Activated naive CD4-positive, alpha-beta T cell treated with anti-CD3 and anti-CD28 coated beads, Interleukin-2, amount 10 ng/mL, durations not matched to agents 7 days and 5 days (primary cell): ENCODE measurements around the gene TMEM242.

Source experiments
- CTCF ChIA-PET: fragments of 350-600 bp; sonication (Branson Sonifier 250); formaldehyde crosslinking; loops from one replicate; lab custom pipeline; 2021; ENCODE audit warnings: antibody characterized with exemption; lab: Charles Lee
- DNase-seq: peaks from one replicate; pipeline ENCODE4 v3.0.0-alpha.2; 2020
- H3K27ac Mint-ChIP-seq: one replicate; pipeline ENCODE4 v1.8.0; 2021; ENCODE audit warnings: mild to moderate bottlenecking, moderate library complexity, mixed read lengths
- H3K27me3 Mint-ChIP-seq: one replicate; pipeline ENCODE4 v1.8.0; 2021; ENCODE audit warnings: mild to moderate bottlenecking, mixed read lengths
- H3K36me3 Mint-ChIP-seq: one replicate; pipeline ENCODE4 v1.8.0; 2021; ENCODE audit warnings: mixed read lengths
- H3K4me1 Mint-ChIP-seq: one replicate; pipeline ENCODE4 v1.8.0; 2021; ENCODE audit warnings: mixed read lengths
- H3K4me3 Mint-ChIP-seq: one replicate; pipeline ENCODE4 v1.8.0; 2021; ENCODE audit warnings: mild to moderate bottlenecking, moderate library complexity, mixed read lengths
- H3K9me3 Mint-ChIP-seq: one replicate; pipeline ENCODE4 v1.8.0; 2021; ENCODE audit warnings: mixed read lengths

TMEM242 gene

GRCh38 chr6:157333956-157334355 lies 10.6 kb upstream of the TMEM242 start:
- Mint-ChIP-seq H3K4me3 (no peak overlapping the region), H3K27me3 (peaks cover 67% of the 10 kb centered on the region), H3K27ac (no peak overlapping the region), H3K9me3 (no peaks in the 10 kb centered on the region), H3K36me3 (no peaks in the 10 kb centered on the region), H3K4me1 (no peaks in the 10 kb centered on the region)
- DNase-seq: no peak
- CTCF ChIA-PET: interaction anchor here (1.3 to 7.3 kb wide), 5 partner anchors 9 to 334 kb away, joined by 3 to 53 read pairs (median 7); partner anchors contain the start of gene TMEM242

GRCh38 chr6:157333537-157333936 lies 10.2 kb upstream of the TMEM242 start:
- H3K36me3 Mint-ChIP-seq: no peaks in the 10 kb centered on the region
- DNase-seq: no peak
- CTCF ChIA-PET: interaction anchor here (1.3 to 7.3 kb wide), 4 partner anchors 9 to 335 kb away, joined by 3 to 53 read pairs (median 22); partner anchors contain the start of gene TMEM242
- no peak overlapping the region for H3K27ac Mint-ChIP-seq
- no peaks in the 10 kb centered on the region for H3K9me3 Mint-ChIP-seq
- H3K4me3 Mint-ChIP-seq: no peak overlapping the region
- H3K27me3 Mint-ChIP-seq: peaks cover 65% of the 10 kb centered on the region
- H3K4me1 Mint-ChIP-seq: no peaks in the 10 kb centered on the region

GRCh38 chr6:157332813-157333212 lies 9.5 kb upstream of the TMEM242 start:
- H3K4me3 Mint-ChIP-seq: no peak overlapping the region
- no peak overlapping the region for H3K27ac Mint-ChIP-seq
- CTCF ChIA-PET: interaction anchor here (1.5 to 7.3 kb wide), 3 partner anchors 8 to 280 kb away, joined by 5 to 53 read pairs (median 39); partner anchors contain the start of gene TMEM242
- H3K27me3 Mint-ChIP-seq: peaks cover 63% of the 10 kb centered on the region
- H3K9me3 Mint-ChIP-seq: no peaks in the 10 kb centered on the region
- H3K36me3 Mint-ChIP-seq: no peaks in the 10 kb centered on the region
- no peak for DNase-seq
- no peaks in the 10 kb centered on the region for H3K4me1 Mint-ChIP-seq

GRCh38 chr6:157330831-157331230 lies 7.5 kb upstream of the TMEM242 start:
- Mint-ChIP-seq H3K27me3 (peaks cover 72% of the 10 kb centered on the region), H3K36me3 (no peaks in the 10 kb centered on the region), H3K4me1 (peaks cover 9% of the 10 kb centered on the region), H3K9me3 (no peaks in the 10 kb centered on the region), H3K27ac (no peak overlapping the region), H3K4me3 (no peak overlapping the region)
- DNase-seq: no peak
- CTCF ChIA-PET: interaction anchor here (6.1 kb wide), 1 partner anchor 15 kb away, joined by 39 read pairs; no protein-coding TSS in a partner anchor

- CTCF ChIA-PET: no interaction called here
- H3K27me3 Mint-ChIP-seq: peaks cover 74% of the 10 kb centered on the region
- H3K4me3 Mint-ChIP-seq: no peak overlapping the region
- no peak overlapping the region for H3K27ac Mint-ChIP-seq
- H3K4me1 Mint-ChIP-seq: peaks cover 11% of the 10 kb centered on the region
- no peaks in the 10 kb centered on the region for H3K9me3 Mint-ChIP-seq
- DNase-seq: no peak
- no peaks in the 10 kb centered on the region for H3K36me3 Mint-ChIP-seq
These were observed 6.5 kb upstream of the TMEM242 start for GRCh38 chr6:157329829-157330228.

GRCh38 chr6:157328108-157328692 lies 4.9 kb upstream of the TMEM242 start:
- no peak overlapping the region for H3K27ac Mint-ChIP-seq
- H3K36me3 Mint-ChIP-seq: no peaks in the 10 kb centered on the region
- H3K27me3 Mint-ChIP-seq: peaks cover 77% of the 10 kb centered on the region
- CTCF ChIA-PET: interaction anchor here (1.3 to 7.5 kb wide), 3 partner anchors 8 to 12 kb away, joined by 4 to 56 read pairs (median 53); no protein-coding TSS in a partner anchor
- peaks cover 21% of the 10 kb centered on the region for H3K4me1 Mint-ChIP-seq
- H3K9me3 Mint-ChIP-seq: no peaks in the 10 kb centered on the region
- DNase-seq: no peak
- no peak overlapping the region for H3K4me3 Mint-ChIP-seq

- Mint-ChIP-seq H3K27ac (no peak overlapping the region), H3K4me1 (peaks cover 31% of the 10 kb centered on the region), H3K9me3 (no peaks in the 10 kb centered on the region), H3K36me3 (peaks cover 1% of the 10 kb centered on the region), H3K27me3 (peaks cover 70% of the 10 kb centered on the region), H3K4me3 (no peak overlapping the region)
- DNase-seq: no peak
- CTCF ChIA-PET: interaction anchor here (6.5 to 7.5 kb wide), 2 partner anchors 9 to 11 kb away, joined by 53 to 56 read pairs; no protein-coding TSS in a partner anchor
These were observed 3.7 kb upstream of the TMEM242 start for GRCh38 chr6:157326979-157327378.

- Mint-ChIP-seq H3K36me3 (peaks cover 1% of the 10 kb centered on the region), H3K9me3 (no peaks in the 10 kb centered on the region), H3K4me3 (peak overlapping the region; percentile 3), H3K27me3 (peaks cover 60% of the 10 kb centered on the region), H3K27ac (no peak overlapping the region), H3K4me1 (peaks cover 37% of the 10 kb centered on the region)
- no peak for DNase-seq
- CTCF ChIA-PET: interaction anchor here (1.4 to 7.5 kb wide), 4 partner anchors 9 to 342 kb away, joined by 3 to 56 read pairs (median 39); no protein-coding TSS in a partner anchor
These were observed 1.9 kb upstream of the TMEM242 start for GRCh38 chr6:157325069-157325805.

- peaks cover 6% of the 10 kb centered on the region for H3K36me3 Mint-ChIP-seq
- H3K4me3 Mint-ChIP-seq: peak overlapping the region; percentile 95
- DNase-seq: peak; percentile 53
- peaks cover 50% of the 10 kb centered on the region for H3K27me3 Mint-ChIP-seq
- H3K27ac Mint-ChIP-seq: peak overlapping the region; percentile 91
- peaks cover 37% of the 10 kb centered on the region for H3K4me1 Mint-ChIP-seq
- CTCF ChIA-PET: interaction anchor here (0.7 to 7.5 kb wide), 8 partner anchors 8 to 343 kb away, joined by 3 to 56 read pairs (median 5); no protein-coding TSS in a partner anchor
- no peaks in the 10 kb centered on the region for H3K9me3 Mint-ChIP-seq
These were observed 614 bp upstream of the TMEM242 start for GRCh38 chr6:157323966-157324300.

GRCh38 chr6:157322792-157323254 lies 496 bp downstream of the TMEM242 start:
- Mint-ChIP-seq H3K27ac (peak overlapping the region; percentile 91), H3K4me3 (peak overlapping the region; percentile 95), H3K4me1 (peaks cover 37% of the 10 kb centered on the region), H3K36me3 (peaks cover 10% of the 10 kb centered on the region), H3K27me3 (peaks cover 44% of the 10 kb centered on the region), H3K9me3 (no peaks in the 10 kb centered on the region)
- peak; percentile 88 for DNase-seq
- CTCF ChIA-PET: interaction anchor here (0.6 to 7.5 kb wide), 8 partner anchors 7 to 434 kb away, joined by 3 to 56 read pairs (median 5); no protein-coding TSS in a partner anchor

- H3K4me3 Mint-ChIP-seq: no peak overlapping the region
- peaks cover 8% of the 10 kb centered on the region for H3K4me1 Mint-ChIP-seq
- H3K9me3 Mint-ChIP-seq: no peaks in the 10 kb centered on the region
- H3K36me3 Mint-ChIP-seq: peaks cover 20% of the 10 kb centered on the region
- H3K27ac Mint-ChIP-seq: no peak overlapping the region
- H3K27me3 Mint-ChIP-seq: no peaks in the 10 kb centered on the region
- DNase-seq: no peak
- CTCF ChIA-PET: interaction anchor here (0.6 to 4.3 kb wide), 9 partner anchors 8 to 557 kb away, joined by 3 to 56 read pairs (median 3); partner anchors contain the start of gene TMEM242
These were observed 6.2 kb downstream of the TMEM242 start for GRCh38 chr6:157316871-157317814.

GRCh38 chr6:157314705-157315321 lies 8.5 kb downstream of the TMEM242 start:
- peak; percentile 44 for DNase-seq
- no peaks in the 10 kb centered on the region for H3K9me3 Mint-ChIP-seq
- H3K27ac Mint-ChIP-seq: no peak overlapping the region
- H3K4me1 Mint-ChIP-seq: peaks cover 2% of the 10 kb centered on the region
- CTCF ChIA-PET: interaction anchor here (0.7 to 4.3 kb wide), 20 partner anchors 11 to 756 kb away, joined by 3 to 56 read pairs (median 4); partner anchors contain the start of gene TMEM242
- H3K4me3 Mint-ChIP-seq: no peak overlapping the region
- H3K27me3 Mint-ChIP-seq: no peaks in the 10 kb centered on the region
- peaks cover 20% of the 10 kb centered on the region for H3K36me3 Mint-ChIP-seq
